Endothelial cell of umbilical vein (primary cell): Measurements from ENCODE around the gene CLCA1. TPM values are rescaled to one million over a fixed set of nuclear protein-coding genes. Genes with fewer than 3 reads are reported as not detected.

Source experiments
- BruUV-seq: library from RNA; stranded (reverse); fragments of 400-500 nt; replicated peaks from 2 replicates; lab custom pipeline; 2021; lab: Mats Ljungman, UMichigan
- CTCF ChIA-PET: fragments of 300-600, 350-600 bp; sonication (Branson Sonifier 250); formaldehyde crosslinking; loops from one replicate; lab custom pipeline; 2021; ENCODE audit warnings: antibody characterized with exemption, inconsistent platforms; lab: Charles Lee
- POLR2A ChIA-PET: fragments of 300-600, 350-600 bp; sonication (Branson Sonifier 250); formaldehyde crosslinking; loops from one replicate; lab custom pipeline; 2021; ENCODE audit warnings: antibody characterized with exemption, inconsistent platforms; lab: Charles Lee
- DNase-seq: peaks from one replicate; pipeline ENCODE4 v3.0.0-alpha.2; 2011; ENCODE audit warnings: low read depth, low spot score
- FAIRE-seq: peaks from 2 replicates; lab custom pipeline; 2011; peaks lifted over from hg19 to GRCh38; lab: Jason Lieb, UNC
- H2AFZ ChIP-seq: 2 replicates; pipeline ENCODE4 v1.6.0; 2012; ENCODE audit warnings: low read depth, low read length, control low read depth, inconsistent platforms
- H3K27ac ChIP-seq: 2 replicates; pipeline ENCODE4 v1.5.1; 2011; ENCODE audit warnings: low read depth, mild to moderate bottlenecking, control low read depth, low read length, moderate library complexity; ENCODE audit not compliant: insufficient read depth
- H3K27me3 ChIP-seq, 2 experiments: 2 replicates each; pipeline versions ENCODE4 v1.6.0 to v1.6.1; 2011; ENCODE audit warnings: low read length in 2 of 2, mixed read lengths in 1 of 2; ENCODE audit not compliant: control insufficient read depth in 2 of 2, insufficient read depth in 2 of 2
- H3K36me3 ChIP-seq, 2 experiments: 2 replicates in 1 of 2; 3 replicates in 1 of 2; pipeline ENCODE4 v1.5.1; 2011; ENCODE audit warnings: low read length in 2 of 2, mild to moderate bottlenecking in 1 of 2, moderate library complexity in 1 of 2; ENCODE audit not compliant: control insufficient read depth in 2 of 2, insufficient read depth in 2 of 2; ENCODE audit errors: extremely low read depth in 1 of 2
- H3K4me1 ChIP-seq: 3 replicates; pipeline ENCODE4 v1.5.1; 2011; ENCODE audit warnings: mild to moderate bottlenecking, low read length; ENCODE audit not compliant: control insufficient read depth, insufficient read depth; ENCODE audit errors: extremely low read depth
- H3K4me2 ChIP-seq: 2 replicates; pipeline ENCODE4 v1.6.1; 2011; ENCODE audit warnings: low read length, control low read depth, mixed read lengths; ENCODE audit not compliant: insufficient read depth
- H3K4me3 ChIP-seq, 3 experiments: fragments of 200-600 bp in 1 of 3; sonication (generic), shearing (Covaris generic) in 1 of 3; replicated peaks in 1 of 3; 2 replicates each; pipeline ENCODE4 v1.5.1; 2011 to 2016; ENCODE audit warnings: control low read depth in 3 of 3, low read length in 3 of 3, mild to moderate bottlenecking in 2 of 3, inconsistent platforms in 1 of 3, low read depth in 1 of 3, moderate library complexity in 1 of 3; ENCODE audit not compliant: insufficient read depth in 1 of 3
- H3K79me2 ChIP-seq: 2 replicates; pipeline ENCODE4 v1.6.0; 2012; ENCODE audit warnings: low read length, inconsistent platforms; ENCODE audit not compliant: control insufficient read depth, insufficient read depth
- H3K9ac ChIP-seq: replicated peaks from 2 replicates; pipeline ENCODE3; 2011; ENCODE audit warnings: low read length, control low read depth; ENCODE audit not compliant: insufficient read depth; ENCODE audit errors: extremely low read depth
- H3K9me1 ChIP-seq: replicated peaks from 3 replicates; pipeline ENCODE4 v1.6.0; 2011; ENCODE audit warnings: mild to moderate bottlenecking, low read length; ENCODE audit not compliant: control insufficient read depth, insufficient read depth; ENCODE audit errors: extremely low read depth
- H3K9me3 ChIP-seq: replicated peaks from 2 replicates; pipeline ENCODE4 v1.5.1; 2012; ENCODE audit warnings: low read length, inconsistent platforms; ENCODE audit not compliant: control insufficient read depth, insufficient read depth
- H4K20me1 ChIP-seq: replicated peaks from 2 replicates; pipeline ENCODE3; 2011; ENCODE audit warnings: mild to moderate bottlenecking, low read length; ENCODE audit not compliant: control insufficient read depth, insufficient read depth; ENCODE audit errors: extremely low read depth
- FOS ChIP-seq: IDR thresholded peaks from 2 replicates; pipeline ENCODE4 v1.6.1; 2011; ENCODE audit warnings: mild to moderate bottlenecking, low read length, moderate library complexity, borderline replicate concordance; ENCODE audit not compliant: insufficient read depth
- GATA2 ChIP-seq: IDR thresholded peaks from 2 replicates; pipeline ENCODE4 v1.7.0; 2011; ENCODE audit warnings: low read depth, mild to moderate bottlenecking, moderate library complexity, mixed read lengths, low read length; ENCODE audit not compliant: insufficient read length, insufficient read depth
- JUN ChIP-seq: IDR thresholded peaks from 2 replicates; pipeline ENCODE4 v1.6.1; 2011; ENCODE audit warnings: borderline replicate concordance, low read depth; ENCODE audit not compliant: insufficient read length, insufficient read depth
- MYC ChIP-seq: IDR thresholded peaks from one replicate; pipeline ENCODE4 v1.6.1; 2011; ENCODE audit warnings: mild to moderate bottlenecking, low read depth, low read length
- POLR2A ChIP-seq: IDR thresholded peaks from 2 replicates; pipeline ENCODE4 v1.6.1; 2012; ENCODE audit warnings: low read depth, mild to moderate bottlenecking, control low read depth, low read length
- POLR2AphosphoS5 ChIP-seq: IDR thresholded peaks from 2 replicates; pipeline ENCODE4 v1.6.1; 2012; ENCODE audit warnings: low read depth, mild to moderate bottlenecking, control low read depth, low read length, moderate library complexity; ENCODE audit not compliant: insufficient read depth
- dilution Hi-C: fragments of 300-500 bp; cut with MboI; formaldehyde crosslinking; loops from one replicate; pipeline ENCODE4 v1.15.0; 2019; ENCODE audit warnings: low sequenced_read_pairs; ENCODE audit not compliant: extremely low pct_ligation_motif_present
- intact Hi-C: fragments of 100-400 bp; cut with micrococcal nuclease; formaldehyde crosslinking; loops from one replicate; pipeline ENCODE4 v1.10.0; 2022
- polyA plus RNA-seq, 4 experiments: library from polyadenylated mRNA; depleted of rRNA in 3 of 4; stranded (reverse) in 3 of 4; unstranded in 1 of 4; fragments of >200 nt; gene quantifications; 2 replicates each; pipeline versions ENCODE4 v1.2.1 to v1.2.3, GENCODE V29; 2011 to 2012; ENCODE audit warnings: missing spikeins in 1 of 4
- total RNA-seq: library from RNA; stranded (reverse); gene quantifications from 2 replicates; pipeline ENCODE4 v1.2.3, GENCODE V29; 2021
- TF ChIP-seq, protein P1 (sequence below), 2 donors: IDR thresholded peaks; 1 replicate in 1 of 2; 2 replicates in 1 of 2; pipeline ENCODE4 v1.5.1; 2011; ENCODE audit warnings: low read length in 2 of 2, mild to moderate bottlenecking in 2 of 2, moderate library complexity in 2 of 2, control low read depth in 1 of 2, inconsistent platforms in 1 of 2, low read depth in 1 of 2; ENCODE audit not compliant: insufficient read depth in 1 of 2; ENCODE audit errors: extremely low read depth in 1 of 2

Gene CLCA1
- total and polyA plus RNA-seq, 2 donors (not counting 3 experiments of a cell fraction or from before 2014, with no cell fraction given) = not detected

DNA sequence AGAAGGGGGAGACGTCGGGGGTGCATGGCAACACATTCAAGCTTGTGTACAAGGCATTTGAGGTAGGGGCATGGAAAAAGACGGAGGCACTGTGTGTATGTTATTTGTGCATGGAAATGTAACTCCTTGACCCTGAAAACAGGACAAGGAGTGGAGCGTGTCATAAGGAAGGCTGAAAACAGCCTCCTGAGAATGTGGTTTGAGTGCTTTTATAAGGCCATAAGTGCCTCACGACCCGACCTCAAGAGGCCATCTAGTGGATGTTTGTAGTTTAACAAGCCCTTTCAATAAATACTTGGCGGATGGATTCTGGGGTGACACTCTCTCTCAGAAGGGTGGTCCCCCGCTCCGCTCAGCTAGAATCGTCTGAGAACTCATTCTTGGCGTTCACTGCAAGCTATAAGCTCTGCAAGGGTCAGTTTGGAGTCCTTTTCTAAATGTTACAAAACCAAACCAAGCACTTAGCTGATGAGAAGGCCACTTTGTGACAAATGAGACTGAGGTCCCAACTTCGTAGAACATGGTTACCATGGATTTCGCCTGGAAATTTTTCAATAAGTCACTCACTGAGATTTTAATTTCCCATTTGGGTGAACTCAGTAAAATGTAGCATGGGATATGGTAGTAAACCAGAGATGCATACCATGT, 39.3 kb downstream of the CLCA1 start:
- DNase-seq (peak; percentile 28), FAIRE-seq (peak; percentile 61)
- ChIA-PET POLR2A (interaction anchor here (0.9 kb wide), 1 partner anchor 119 kb away, joined by 4 read pairs; no protein-coding TSS in a partner anchor), CTCF (interaction anchor here (0.9 to 9.9 kb wide), 11 partner anchors 9 to 198 kb away, joined by 3 to 85 read pairs (median 5); no protein-coding TSS in a partner anchor)
- H4K20me1 ChIP-seq = no peaks in the 10 kb centered on the region
- BruUV-seq = no TSS peak
- intact Hi-C loops = loop anchor here (1.0 to 2.0 kb wide), 2 partner anchors 89 to 128 kb away; no protein-coding TSS in a partner anchor
- H3K9ac ChIP-seq = no peak overlapping the region
- no peak overlapping the region for H3K4me2 ChIP-seq
- H3K36me3 ChIP-seq = no peaks in the 10 kb centered on the region
- no peaks in the 10 kb centered on the region for H3K9me3 ChIP-seq
- H3K4me3 ChIP-seq = no peak overlapping the region
- peaks cover 0 to 3% of the 10 kb centered on the region in 2 experiments for H3K27me3 ChIP-seq
- H3K79me2 ChIP-seq = no peaks in the 10 kb centered on the region
- TF ChIP-seq POLR2AphosphoS5 = no peak
- no peak for TF ChIP-seq JUN
- TF ChIP-seq MYC = no peak
- TF ChIP-seq GATA2 = no peak
- TF ChIP-seq, protein P1, sequence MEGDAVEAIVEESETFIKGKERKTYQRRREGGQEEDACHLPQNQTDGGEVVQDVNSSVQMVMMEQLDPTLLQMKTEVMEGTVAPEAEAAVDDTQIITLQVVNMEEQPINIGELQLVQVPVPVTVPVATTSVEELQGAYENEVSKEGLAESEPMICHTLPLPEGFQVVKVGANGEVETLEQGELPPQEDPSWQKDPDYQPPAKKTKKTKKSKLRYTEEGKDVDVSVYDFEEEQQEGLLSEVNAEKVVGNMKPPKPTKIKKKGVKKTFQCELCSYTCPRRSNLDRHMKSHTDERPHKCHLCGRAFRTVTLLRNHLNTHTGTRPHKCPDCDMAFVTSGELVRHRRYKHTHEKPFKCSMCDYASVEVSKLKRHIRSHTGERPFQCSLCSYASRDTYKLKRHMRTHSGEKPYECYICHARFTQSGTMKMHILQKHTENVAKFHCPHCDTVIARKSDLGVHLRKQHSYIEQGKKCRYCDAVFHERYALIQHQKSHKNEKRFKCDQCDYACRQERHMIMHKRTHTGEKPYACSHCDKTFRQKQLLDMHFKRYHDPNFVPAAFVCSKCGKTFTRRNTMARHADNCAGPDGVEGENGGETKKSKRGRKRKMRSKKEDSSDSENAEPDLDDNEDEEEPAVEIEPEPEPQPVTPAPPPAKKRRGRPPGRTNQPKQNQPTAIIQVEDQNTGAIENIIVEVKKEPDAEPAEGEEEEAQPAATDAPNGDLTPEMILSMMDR (IDR thresholded peaks at IDR 0.05; ENCODE audit: extremely low read depth in 1 of 2, insufficient read depth in 1 of 2, low read depth in 1 of 2, low read length in 2 of 2) = peak; percentile 16 to 38
- TF ChIP-seq FOS = no peak
- TF ChIP-seq POLR2A = no peak
- dilution Hi-C loops = no loop called here
- H3K27ac ChIP-seq = no peak overlapping the region
- H2AFZ ChIP-seq = no peak overlapping the region
- H3K4me1 ChIP-seq = no peaks in the 10 kb centered on the region
- no peaks in the 10 kb centered on the region for H3K9me1 ChIP-seq
